ENCODE data around the gene EEF2KMT. TPM values are rescaled to one million over a fixed set of nuclear protein-coding genes. Genes with fewer than 3 reads are reported as not detected.

Gene EEF2KMT
- total RNA-seq, 2 experiments from 2014 or later, result 11.5 to 18.5 TPM

GRCh38 chr16:5044011-5044540 lies 53.5 kb downstream of the EEF2KMT start:
- BruUV-seq (replicated peaks), result no TSS peak
- Histone ChIP-seq H3K4me3 (ENCODE audit: low read depth, low read length, poor library complexity, severe bottlenecking) (no peak overlapping the region), H3K79me2 (ENCODE audit: insufficient read depth, low read depth, low read length) (no peaks in the 10 kb centered on the region), H3K4me2 (ENCODE audit: low read length) (no peak overlapping the region), H3K27ac (ENCODE audit: low read depth, low read length, poor library complexity, severe bottlenecking) (no peak overlapping the region), H4K20me1 (ENCODE audit: insufficient read depth, low read length) (no peaks in the 10 kb centered on the region), H3K36me3 (ENCODE audit: insufficient read depth, low read length) (no peaks in the 10 kb centered on the region), H2AFZ (ENCODE audit: low read length) (no peak overlapping the region), H3K4me1 (ENCODE audit: insufficient read depth, low read length, poor library complexity, severe bottlenecking) (no peaks in the 10 kb centered on the region), H3K9me2 (ENCODE audit: insufficient read depth, low read length) (no peaks in the 10 kb centered on the region), H3K9me3 (ENCODE audit: low read length) (no peaks in the 10 kb centered on the region)
- intact Hi-C loops (cut with micrococcal nuclease; ENCODE audit: unreplicated experiment), result no loop called here
- CTCF ChIA-PET (ENCODE audit: unreplicated experiment), result no interaction called here
- POLR2A ChIA-PET, result interaction anchor here (1.7 kb wide), 1 partner anchor 17 kb away, joined by 10 read pairs; no protein-coding TSS in a partner anchor
- no peak for DNase-seq (ENCODE audit: low spot score)
- TF ChIP-seq EZH2phosphoT487 (IDR thresholded peaks at IDR 0.05; ENCODE audit: borderline replicate concordance, low read depth, low read length), result no peak
- no peak for TF ChIP-seq CTCF (conservative IDR thresholded peaks at IDR 0.05; ENCODE audit: low read length)

- H3K4me3 ChIP-seq (ENCODE audit: low read depth, low read length, poor library complexity, severe bottlenecking), result no peak overlapping the region
- H3K4me1 ChIP-seq (ENCODE audit: insufficient read depth, low read length, poor library complexity, severe bottlenecking), result no peaks in the 10 kb centered on the region
- no peak overlapping the region for H2AFZ ChIP-seq (ENCODE audit: low read length)
- H3K36me3 ChIP-seq (ENCODE audit: insufficient read depth, low read length), result no peaks in the 10 kb centered on the region
- BruUV-seq (replicated peaks), result no TSS peak
- H3K27ac ChIP-seq (ENCODE audit: low read depth, low read length, poor library complexity, severe bottlenecking), result no peak overlapping the region
- no peaks in the 10 kb centered on the region for H3K9me3 ChIP-seq (ENCODE audit: low read length)
- H3K79me2 ChIP-seq (ENCODE audit: insufficient read depth, low read depth, low read length), result no peaks in the 10 kb centered on the region
- ChIA-PET POLR2A (no interaction called here), CTCF (ENCODE audit: unreplicated experiment) (no interaction called here)
- intact Hi-C loops (cut with micrococcal nuclease; ENCODE audit: unreplicated experiment), result no loop called here
- TF ChIP-seq CTCF (conservative IDR thresholded peaks at IDR 0.05; ENCODE audit: low read length) (no peak), EZH2phosphoT487 (IDR thresholded peaks at IDR 0.05; ENCODE audit: borderline replicate concordance, low read depth, low read length) (no peak)
- H3K4me2 ChIP-seq (ENCODE audit: low read length), result no peak overlapping the region
- no peak for DNase-seq (ENCODE audit: low spot score)
- no peaks in the 10 kb centered on the region for H4K20me1 ChIP-seq (ENCODE audit: insufficient read depth, low read length)
- H3K9me2 ChIP-seq (ENCODE audit: insufficient read depth, low read length), result no peaks in the 10 kb centered on the region
These were observed 54.9 kb downstream of the EEF2KMT start for GRCh38 chr16:5042574-5043171.

- Histone ChIP-seq H3K9me2 (ENCODE audit: insufficient read depth, low read length) (no peaks in the 10 kb centered on the region), H3K4me2 (ENCODE audit: low read length) (no peak overlapping the region), H3K9me3 (ENCODE audit: low read length) (no peaks in the 10 kb centered on the region), H4K20me1 (ENCODE audit: insufficient read depth, low read length) (no peaks in the 10 kb centered on the region), H3K4me1 (ENCODE audit: insufficient read depth, low read length, poor library complexity, severe bottlenecking) (no peaks in the 10 kb centered on the region), H3K36me3 (ENCODE audit: insufficient read depth, low read length) (no peaks in the 10 kb centered on the region), H3K79me2 (ENCODE audit: insufficient read depth, low read depth, low read length) (no peaks in the 10 kb centered on the region), H2AFZ (ENCODE audit: low read length) (no peak overlapping the region), H3K4me3 (ENCODE audit: low read depth, low read length, poor library complexity, severe bottlenecking) (no peak overlapping the region), H3K27ac (ENCODE audit: low read depth, low read length, poor library complexity, severe bottlenecking) (no peak overlapping the region)
- CTCF ChIA-PET (ENCODE audit: unreplicated experiment), result no interaction called here
- intact Hi-C loops (cut with micrococcal nuclease; ENCODE audit: unreplicated experiment), result no loop called here
- POLR2A ChIA-PET, result no interaction called here
- no TSS peak for BruUV-seq (replicated peaks)
- TF ChIP-seq EZH2phosphoT487 (IDR thresholded peaks at IDR 0.05; ENCODE audit: borderline replicate concordance, low read depth, low read length) (no peak), CTCF (conservative IDR thresholded peaks at IDR 0.05; ENCODE audit: low read length) (no peak)
- no peak for DNase-seq (ENCODE audit: low spot score)
These were observed 55.9 kb downstream of the EEF2KMT start for GRCh38 chr16:5041600-5042133.
